Inflammatory macrophage (primary cell): Measurements from ENCODE around the gene PEA15.

Source experiments
- DNase-seq, 2 donors: peaks; one replicate each; pipeline ENCODE4 v3.0.0-alpha.2; 2020 to 2022

The PEA15 gene

DNA sequence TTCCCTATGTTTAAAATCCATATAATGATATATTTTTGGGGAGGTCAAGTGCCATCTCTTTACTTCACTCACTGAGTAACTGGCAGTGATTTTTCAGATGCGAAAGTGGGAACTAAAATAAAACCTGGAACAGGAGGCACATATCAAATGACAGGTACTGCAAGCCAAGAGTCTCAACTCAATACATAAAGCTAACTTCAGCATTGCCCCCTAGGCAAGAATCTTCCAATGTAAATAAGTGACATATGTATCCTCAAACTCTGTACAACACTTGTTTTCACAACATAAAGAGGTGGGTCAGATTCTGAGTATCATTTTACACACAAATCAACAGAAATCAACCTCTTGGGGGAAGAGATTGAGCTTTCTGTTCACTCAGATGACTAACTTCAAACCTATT, 39.0 kb downstream of the PEA15 start:
- no peak for DNase-seq

DNA sequence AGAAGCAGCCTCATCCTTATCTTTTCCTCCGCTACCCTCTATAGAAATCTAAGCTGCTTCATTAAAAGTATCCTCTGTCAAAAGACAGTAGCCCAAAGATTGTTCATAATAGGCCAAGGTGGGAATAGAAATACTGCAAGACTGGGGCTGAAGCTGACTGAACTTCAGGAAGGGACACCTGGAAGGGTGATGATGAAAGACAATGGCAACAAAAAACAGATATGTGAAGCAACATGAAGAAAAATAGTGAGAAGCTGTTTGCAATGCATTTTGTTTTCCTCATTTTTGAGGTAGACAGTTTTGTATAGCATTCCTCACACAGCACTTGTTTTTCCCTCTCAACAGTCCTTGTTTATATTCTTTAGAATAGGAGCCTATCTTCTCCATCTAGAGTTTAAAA, 40.2 kb downstream of the PEA15 start:
- no peak for DNase-seq

- no peak for DNase-seq
These were observed 41.9 kb downstream of the PEA15 start for GRCh38 chr1:160247053-160247452.

- DNase-seq = no peak
These were observed 45.8 kb downstream of the PEA15 start for GRCh38 chr1:160251011-160251410.

- peak; percentile 75 to 76 for DNase-seq
These were observed 46.7 kb downstream of the PEA15 start for GRCh38 chr1:160251687-160252526.

GRCh38 chr1:160255781-160256300, 50.7 kb downstream of the PEA15 start:
- DNase-seq = no peak

DNA sequence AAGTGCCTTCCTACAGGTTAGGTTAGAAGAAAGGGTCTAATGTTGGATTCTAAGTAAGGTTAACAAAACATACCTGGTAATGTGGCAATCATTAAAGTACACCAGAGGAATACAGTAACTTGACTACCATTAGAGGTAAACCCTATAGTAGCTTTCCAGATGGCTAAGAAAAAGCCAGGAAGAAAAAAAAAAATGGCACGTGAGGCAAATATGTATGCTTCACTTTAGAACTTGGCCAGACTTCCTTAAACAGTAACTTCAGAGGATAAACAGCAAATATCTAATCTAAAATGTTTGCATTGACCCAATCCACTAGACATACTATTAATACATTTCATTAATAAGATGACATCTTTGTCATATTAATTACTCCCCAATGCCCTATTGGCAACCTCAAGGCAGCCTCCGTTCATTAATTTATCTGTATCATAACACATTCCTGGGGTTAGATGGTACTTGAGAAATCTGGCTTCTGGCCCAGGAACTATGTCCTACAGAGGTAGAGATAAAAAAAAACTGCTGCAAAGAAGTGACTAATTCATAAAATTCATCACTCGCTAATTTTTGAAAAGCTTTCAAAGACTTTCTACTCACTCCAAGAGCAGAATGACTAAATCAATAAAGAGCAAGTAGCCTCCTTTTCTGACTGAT, 51.3 kb downstream of the PEA15 start:
- no peak for DNase-seq

DNA sequence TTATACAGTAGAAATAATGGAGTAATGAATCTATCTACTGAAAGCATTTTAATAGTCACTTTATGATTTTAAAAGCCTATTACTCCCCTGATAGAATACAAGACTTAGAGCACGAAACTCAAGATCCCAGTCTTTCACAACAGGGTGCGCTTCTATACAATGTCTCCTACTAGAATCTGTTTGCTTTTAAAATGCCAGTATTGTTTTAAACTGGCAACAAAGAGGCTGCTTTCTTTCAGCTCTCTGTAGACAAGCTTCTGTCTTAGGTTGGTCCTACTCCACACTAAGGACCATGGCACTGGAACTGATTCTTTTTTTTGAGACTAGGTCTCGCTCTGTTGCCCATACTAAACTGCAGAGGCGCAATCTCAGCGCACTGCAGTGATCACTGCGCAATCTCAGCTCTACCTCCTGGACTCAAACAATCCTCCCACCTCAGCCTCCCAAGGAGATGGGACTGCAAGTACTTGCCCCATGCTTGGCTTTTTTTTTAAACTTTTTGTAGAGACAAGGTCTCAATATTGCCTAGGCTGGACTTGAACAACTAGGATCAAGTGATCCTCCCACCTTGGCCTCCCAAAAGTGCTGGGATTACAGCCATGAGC, 52.3 kb downstream of the PEA15 start:
- DNase-seq = no peak

GRCh38 chr1:160258177-160258798, 53.1 kb downstream of the PEA15 start:
- DNase-seq = no peak

- DNase-seq = no peak
These were observed 55.5 kb downstream of the PEA15 start for GRCh38 chr1:160260406-160261382.

DNA sequence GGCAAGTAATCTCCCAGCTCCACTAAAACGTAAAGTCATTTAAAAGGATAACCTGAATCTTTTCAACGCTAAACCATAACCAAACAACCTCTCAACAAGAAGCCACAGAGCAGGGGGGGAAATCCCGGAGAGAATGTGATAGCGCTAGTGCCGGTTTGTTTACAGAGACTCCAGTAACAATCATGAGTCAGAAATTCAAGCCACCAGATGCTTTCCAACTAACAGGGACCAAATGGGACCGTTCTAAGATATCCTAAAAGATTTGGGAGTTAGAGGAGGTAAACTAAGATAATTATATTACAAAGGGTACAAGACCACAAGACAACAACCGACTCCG, 56.3 kb downstream of the PEA15 start:
- peak; percentile 36 to 43 for DNase-seq

GRCh38 chr1:160261893-160262794, 57.0 kb downstream of the PEA15 start, which contains the start of gene DCAF8:
Gene DCAF8, minus strand, starts transcription at chr1:160262549. Its CDS starts 18,541 bp downstream, at chr1:160244008.
- DNase-seq = peak; percentile 99

DNA sequence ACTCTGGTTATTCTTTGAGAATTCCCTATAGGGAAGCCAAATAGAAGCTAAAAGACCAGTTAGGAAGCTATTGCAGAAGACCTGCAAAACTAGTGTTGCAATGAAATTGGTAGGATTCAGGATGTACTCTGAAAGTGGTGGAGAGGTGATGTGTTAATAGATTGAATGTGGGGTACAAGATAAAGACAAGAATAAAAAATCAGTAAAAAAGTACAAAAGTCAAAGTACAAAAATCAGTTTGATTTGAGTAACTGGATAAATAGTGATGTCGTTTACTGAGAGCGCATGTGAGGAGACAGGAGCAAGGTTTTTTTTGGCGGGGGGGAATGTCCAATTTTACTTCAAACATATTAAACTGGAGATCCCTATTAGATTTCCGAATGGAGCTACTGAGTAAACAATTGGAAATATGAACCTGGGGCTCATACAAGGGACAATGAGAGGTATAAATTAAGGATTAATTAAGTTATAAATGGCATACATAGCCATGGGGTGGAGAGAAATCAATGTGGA, 59.7 kb downstream of the PEA15 start:
- DNase-seq = no peak
